H9 (cell line): ENCODE results near the gene CTDSPL. TPM values are rescaled to one million over a fixed set of nuclear protein-coding genes. Genes with fewer than 3 reads are reported as not detected.

Experiments used
- DNase-seq: peaks from one replicate; pipeline ENCODE4 v3.0.0-alpha.2; 2017
- H2AFZ ChIP-seq: one replicate; pipeline ENCODE4 v1.6.1; 2013; ENCODE audit warnings: mild to moderate bottlenecking, low read length, control low read depth, moderate library complexity
- H2AK5ac ChIP-seq: 2 replicates; pipeline ENCODE4 v1.6.1; 2013; ENCODE audit warnings: low read length, control low read depth, mixed read lengths; ENCODE audit not compliant: insufficient read length
- H2BK120ac ChIP-seq: one replicate; pipeline ENCODE4 v1.6.1; 2013; ENCODE audit warnings: low read depth, mild to moderate bottlenecking, low read length, control low read depth, inconsistent platforms; ENCODE audit not compliant: poor library complexity, severe bottlenecking
- H2BK12ac ChIP-seq: 2 replicates; pipeline ENCODE4 v1.6.1; 2013; ENCODE audit warnings: low read length, control low read depth, mixed read lengths, low read depth; ENCODE audit not compliant: insufficient read length
- H2BK15ac ChIP-seq: 2 replicates; pipeline ENCODE4 v1.6.1; 2013; ENCODE audit warnings: low read depth, low read length, control low read depth
- H2BK20ac ChIP-seq: one replicate; pipeline ENCODE4 v1.6.1; 2013; ENCODE audit warnings: low read depth, mild to moderate bottlenecking, low read length, control low read depth, inconsistent platforms; ENCODE audit not compliant: poor library complexity, severe bottlenecking
- H2BK5ac ChIP-seq: 2 replicates; pipeline ENCODE4 v1.6.1; 2013; ENCODE audit warnings: low read length, control low read depth, mixed read lengths; ENCODE audit not compliant: insufficient read length
- H3K14ac ChIP-seq: 2 replicates; pipeline ENCODE4 v1.6.1; 2013; ENCODE audit warnings: low read length, control low read depth; ENCODE audit not compliant: insufficient read depth
- H3K18ac ChIP-seq: 2 replicates; pipeline ENCODE4 v1.6.1; 2013; ENCODE audit warnings: low read depth, mild to moderate bottlenecking, mixed read lengths, low read length, control low read depth; ENCODE audit not compliant: insufficient read length
- H3K23ac ChIP-seq: 2 replicates; pipeline ENCODE4 v1.6.1; 2013; ENCODE audit warnings: low read length, control low read depth, mixed read lengths, low read depth; ENCODE audit not compliant: insufficient read length
- H3K23me2 ChIP-seq: 2 replicates; pipeline ENCODE4 v1.6.1; 2013; ENCODE audit warnings: low read depth, mild to moderate bottlenecking, mixed read lengths, low read length, control low read depth; ENCODE audit not compliant: insufficient read length, poor library complexity, severe bottlenecking
- H3K27ac ChIP-seq: 2 replicates; pipeline ENCODE4 v1.5.1; 2013; ENCODE audit warnings: low read length, control low read depth, mixed read lengths, low read depth; ENCODE audit not compliant: insufficient read length
- H3K27me3 ChIP-seq: 2 replicates; pipeline ENCODE4 v1.6.1; 2013; ENCODE audit warnings: low read length, control low read depth, inconsistent platforms; ENCODE audit not compliant: insufficient read depth
- H3K4ac ChIP-seq: 2 replicates; pipeline ENCODE4 v1.6.1; 2013; ENCODE audit warnings: low read depth, mild to moderate bottlenecking, control low read depth, inconsistent platforms, low read length, moderate library complexity
- H3K4me1 ChIP-seq: 2 replicates; pipeline ENCODE4 v1.6.1; 2013; ENCODE audit warnings: low read length, control low read depth, inconsistent platforms; ENCODE audit not compliant: insufficient read depth
- H3K4me2 ChIP-seq: 2 replicates; pipeline ENCODE4 v1.6.1; 2013; ENCODE audit warnings: low read length, control low read depth, mixed read lengths; ENCODE audit not compliant: insufficient read length, insufficient read depth
- H3K56ac ChIP-seq: 2 replicates; pipeline ENCODE4 v1.6.1; 2013; ENCODE audit warnings: low read depth, mild to moderate bottlenecking, mixed read lengths, low read length, control low read depth; ENCODE audit not compliant: insufficient read length
- H3K79me1 ChIP-seq: 2 replicates; pipeline ENCODE4 v1.6.1; 2013; ENCODE audit warnings: low read depth, mild to moderate bottlenecking, moderate library complexity, low read length, control low read depth, inconsistent platforms; ENCODE audit not compliant: insufficient read depth, poor library complexity, severe bottlenecking
- H3K79me2 ChIP-seq: 2 replicates; pipeline ENCODE4 v1.6.1; 2013; ENCODE audit warnings: low read length, control low read depth, inconsistent platforms; ENCODE audit not compliant: insufficient read depth
- H3K9ac ChIP-seq: 2 replicates; pipeline ENCODE4 v1.6.1; 2013; ENCODE audit warnings: low read length, control low read depth, mixed read lengths; ENCODE audit not compliant: insufficient read length; ENCODE audit errors: extremely low read depth
- H3K9me3 ChIP-seq: one replicate; pipeline ENCODE4 v1.6.1; 2013; ENCODE audit warnings: low read depth, low read length, inconsistent platforms; ENCODE audit not compliant: control insufficient read depth
- H3T11ph ChIP-seq: one replicate; pipeline ENCODE4 v1.6.1; 2013; ENCODE audit warnings: mild to moderate bottlenecking, low read length, control low read depth, inconsistent platforms
- H4K20me1 ChIP-seq: one replicate; pipeline ENCODE4 v1.6.1; 2013; ENCODE audit not compliant: control insufficient read depth, insufficient read length, insufficient read depth
- H4K5ac ChIP-seq: 2 replicates; pipeline ENCODE4 v1.6.1; 2013; ENCODE audit warnings: low read depth, mild to moderate bottlenecking, mixed read lengths, low read length, control low read depth; ENCODE audit not compliant: insufficient read length
- H4K8ac ChIP-seq: replicated peaks from 2 replicates; pipeline ENCODE4 v1.6.1; 2013; ENCODE audit warnings: low read length, control low read depth, mixed read lengths, low read depth; ENCODE audit not compliant: insufficient read length
- H4K91ac ChIP-seq: 2 replicates; pipeline ENCODE4 v1.6.1; 2013; ENCODE audit warnings: low read depth, mild to moderate bottlenecking, moderate library complexity, mixed read lengths, low read length, control low read depth; ENCODE audit not compliant: insufficient read length
- H3K27ac Mint-ChIP-seq, 3 experiments: 2 replicates in 2 of 3; 3 replicates in 1 of 3; pipeline ENCODE4 v1.8.0; 2020 to 2021; ENCODE audit warnings: mixed read lengths in 3 of 3, mild to moderate bottlenecking in 1 of 3, moderate library complexity in 1 of 3
- H3K27me3 Mint-ChIP-seq: 2 replicates; pipeline ENCODE4 v1.8.0; 2021; ENCODE audit warnings: low read depth, mild to moderate bottlenecking, moderate library complexity, mixed read lengths
- H3K36me3 Mint-ChIP-seq, 3 experiments: 2 replicates in 2 of 3; 3 replicates in 1 of 3; pipeline ENCODE4 v1.8.0; 2020 to 2021; ENCODE audit warnings: low read depth in 3 of 3, mixed read lengths in 3 of 3; ENCODE audit not compliant: insufficient read depth in 1 of 3
- H3K4me1 Mint-ChIP-seq, 2 experiments: 2 replicates each; pipeline ENCODE4 v1.8.0; 2020; ENCODE audit warnings: mixed read lengths in 2 of 2
- H3K4me3 Mint-ChIP-seq, 2 experiments: 2 replicates in 1 of 2; 3 replicates in 1 of 2; pipeline ENCODE4 v1.8.0; 2020 to 2021; ENCODE audit warnings: mild to moderate bottlenecking in 2 of 2, mixed read lengths in 2 of 2, moderate library complexity in 1 of 2
- H3K9me3 Mint-ChIP-seq, 2 experiments: 2 replicates in 1 of 2; 3 replicates in 1 of 2; pipeline ENCODE4 v1.8.0; 2020; ENCODE audit warnings: mild to moderate bottlenecking in 2 of 2, mixed read lengths in 2 of 2, moderate library complexity in 1 of 2
- CTCF ChIP-seq: fragments of 200-600 bp; sonication (generic); conservative IDR thresholded peaks from 3 replicates; pipeline ENCODE4 v1.8.0; 2021; ENCODE audit warnings: antibody characterized with exemption, mild to moderate bottlenecking
- WGBS: extraction: QIAGEN DNeasy Blood & Tissue Kit; methylation state at CpG from one replicate; pipeline ENCODE4 v1.1.7; 2013; ENCODE audit warnings: missing lambda C conversion rate, low lambda C conversion rate, mixed read lengths; ENCODE audit not compliant: insufficient read length; ENCODE audit errors: extremely low coverage; 5-methylcytosine and 5-hydroxymethylcytosine counted together
- total RNA-seq: library from RNA; stranded (reverse); gene quantifications from 2 replicates; pipeline ENCODE4 v1.2.1, GENCODE V29; 2021

CTDSPL gene
- total RNA-seq, 1 experiment from 2014 or later, result 20.8 TPM

- Histone ChIP-seq H3K4me1 (peaks cover 6% of the 10 kb centered on the region; the same call in 1 of the 2 replicates), H2AK5ac (no peak overlapping the region), H3K18ac (no peak overlapping the region), H3K27me3 (no peaks in the 10 kb centered on the region), H3K23ac (no peak overlapping the region), H2BK120ac (no peak overlapping the region), H3K79me2 (0 out of 2 replicates have a peak, but pooled peaks cover 2% of the 10 kb centered on the region), H4K91ac (no peak overlapping the region), H3T11ph (no peak overlapping the region), H3K79me1 (no peaks in the 10 kb centered on the region), H3K9ac (no peak overlapping the region), H4K20me1 (no peaks in the 10 kb centered on the region), H2AFZ (no peak overlapping the region), H3K4me2 (no peak overlapping the region), H2BK5ac (no peak overlapping the region), H3K27ac (no peak overlapping the region), H3K9me3 (no peaks in the 10 kb centered on the region), H3K4ac (no peak overlapping the region), H3K23me2 (no peaks in the 10 kb centered on the region), H2BK12ac (no peak overlapping the region), H2BK20ac (no peak overlapping the region), H4K8ac (no peak overlapping the region), H4K5ac (no peak overlapping the region), H3K14ac (no peak overlapping the region), H3K56ac (no peak overlapping the region), H2BK15ac (no peak overlapping the region)
- Mint-ChIP-seq H3K9me3 (no peaks in the 10 kb centered on the region), H3K4me1 (peaks cover 11 to 17% of the 10 kb centered on the region in 2 experiments), H3K4me3 (no peak overlapping the region), H3K27ac (no peak overlapping the region), H3K36me3 (peaks cover 0 to 4% (median 0%) of the 10 kb centered on the region in 3 experiments; a peak in 2 of 7 replicates), H3K27me3 (no peaks in the 10 kb centered on the region)
- DNase-seq, result no peak
- WGBS, result no CpG with 5 or more reads among the region's 8 CpGs
- TF ChIP-seq CTCF, result no peak
Measured at GRCh38 chr3:37934631-37935289, 73.1 kb downstream of the CTDSPL start.
